Activated CD4-positive, CD25-positive, alpha-beta regulatory T cell treated with anti-CD3 and anti-CD28 coated beads, Interleukin-2, amount 50 U/mL, for 16 hours (primary cell): Measurements from ENCODE around the gene GPR183.
"Not testable (repeated sequence)": the region's sequence is repeated elsewhere in the genome, so short reads cannot be mapped to it uniquely, and the experiment has no call there.

ENCODE experiments used
- DNase-seq: peaks from one replicate; pipeline ENCODE4 v3.0.0-alpha.2; 2020; ENCODE audit warnings: low read depth, low spot score

GPR183 gene

DNA sequence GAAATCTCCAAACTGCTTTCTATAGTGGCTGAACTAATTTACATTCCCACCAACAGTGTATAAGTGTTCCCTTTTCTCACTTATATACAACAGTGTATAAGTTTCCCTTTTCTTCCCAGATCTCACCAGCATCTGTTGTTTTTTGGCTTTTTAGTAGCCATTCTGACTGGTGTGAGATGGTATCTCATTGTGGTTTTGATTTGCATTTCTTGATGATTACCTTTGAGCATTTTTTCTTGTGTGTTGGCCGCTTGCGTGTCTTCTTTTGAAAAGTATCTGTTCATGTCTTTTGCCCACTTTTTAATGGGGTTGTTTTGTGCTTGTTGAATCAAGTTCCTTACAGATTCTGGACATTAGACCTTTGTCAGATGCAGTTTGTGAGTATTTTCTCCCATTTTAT is 57.6 kb downstream of the GPR183 start:
- DNase-seq, result not testable (repeated sequence)

GRCh38 chr13:99249178-99249577 is 58.0 kb downstream of the GPR183 start:
- not testable (repeated sequence) for DNase-seq

GRCh38 chr13:99246100-99246499 is 61.1 kb downstream of the GPR183 start:
- DNase-seq, result no peak
